Occipital lobe (tissue), 2 donors: ENCODE results near the gene DGKI. TPM values are rescaled to one million over a fixed set of nuclear protein-coding genes. Genes with fewer than 3 reads are reported as not detected.
A peak's percentile ranks its signal among the peaks of the same experiment; 100 is the strongest.

Source experiments
- DNase-seq: peaks from one replicate; lab custom pipeline; 2025; lab: John Stamatoyannopoulos, UW
- total RNA-seq: library from RNA; depleted of rRNA; stranded (reverse); fragments of >200 nt; gene quantifications from one replicate; pipeline ENCODE4 v1.2.3, GENCODE V29; 2014

The DGKI gene
- total RNA-seq, 1 donor from 2014 or later = 202 TPM

DNA sequence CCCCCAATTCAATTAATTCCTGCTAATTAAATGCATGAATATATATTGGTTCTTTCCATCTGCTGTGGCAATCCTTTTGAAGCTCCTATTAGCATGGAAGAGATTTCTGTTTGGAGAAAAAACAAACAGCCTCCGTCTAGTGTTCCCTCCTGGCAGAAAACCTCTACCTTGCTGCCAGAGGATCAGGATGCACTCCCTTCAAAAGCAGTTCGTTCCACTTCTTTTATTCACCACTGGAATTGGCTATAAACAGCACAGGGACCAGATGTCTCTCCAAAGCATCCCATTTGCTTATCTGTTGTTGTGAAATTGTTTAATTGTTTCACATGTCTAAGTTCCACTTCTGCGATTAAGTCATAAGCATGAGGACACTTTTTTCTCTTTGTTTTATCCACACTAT lies 425.4 kb downstream of the DGKI start:
- DNase-seq = no peak

GRCh38 chr7:137418841-137419240 lies 427.9 kb downstream of the DGKI start:
- no peak for DNase-seq

GRCh38 chr7:137417464-137417863 lies 429.3 kb downstream of the DGKI start:
- DNase-seq = no peak

GRCh38 chr7:137413901-137414300 lies 432.9 kb downstream of the DGKI start:
- no peak for DNase-seq

GRCh38 chr7:137411446-137411845 lies 435.3 kb downstream of the DGKI start:
- no peak for DNase-seq

GRCh38 chr7:137408126-137408525 lies 438.6 kb downstream of the DGKI start:
- DNase-seq = no peak

DNA sequence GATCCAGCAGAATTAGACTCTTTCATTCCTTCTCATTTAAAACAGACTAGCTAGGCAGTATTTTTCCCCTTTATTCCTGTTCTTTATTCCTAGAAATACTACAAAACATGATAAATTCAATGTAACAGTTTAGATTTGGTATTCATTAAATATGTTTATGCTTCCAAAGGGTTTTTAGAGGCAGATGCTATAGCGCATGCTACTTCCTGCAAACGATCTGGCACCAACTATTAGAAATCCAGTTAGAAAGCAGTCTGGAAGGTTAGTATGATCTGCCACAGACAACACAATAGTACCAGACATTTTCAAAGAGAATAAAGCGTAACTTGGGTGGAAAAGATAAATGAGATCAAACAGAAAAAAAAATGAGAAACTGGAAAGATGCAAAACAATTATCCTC lies 439.7 kb downstream of the DGKI start:
- no peak for DNase-seq

- DNase-seq = no peak
These were observed 442.0 kb downstream of the DGKI start for GRCh38 chr7:137404660-137405317.

- DNase-seq = no peak
These were observed 443.4 kb downstream of the DGKI start for GRCh38 chr7:137403353-137403695.

GRCh38 chr7:137402536-137403352 lies 444.0 kb downstream of the DGKI start:
- no peak for DNase-seq

GRCh38 chr7:137399827-137400823 lies 446.6 kb downstream of the DGKI start:
- DNase-seq = no peak

GRCh38 chr7:137396051-137396450 lies 450.7 kb downstream of the DGKI start:
- no peak for DNase-seq

GRCh38 chr7:137395420-137395819 lies 451.4 kb downstream of the DGKI start:
- peak; percentile 23 for DNase-seq

GRCh38 chr7:137393570-137393969 lies 453.2 kb downstream of the DGKI start:
- DNase-seq = no peak

DNA sequence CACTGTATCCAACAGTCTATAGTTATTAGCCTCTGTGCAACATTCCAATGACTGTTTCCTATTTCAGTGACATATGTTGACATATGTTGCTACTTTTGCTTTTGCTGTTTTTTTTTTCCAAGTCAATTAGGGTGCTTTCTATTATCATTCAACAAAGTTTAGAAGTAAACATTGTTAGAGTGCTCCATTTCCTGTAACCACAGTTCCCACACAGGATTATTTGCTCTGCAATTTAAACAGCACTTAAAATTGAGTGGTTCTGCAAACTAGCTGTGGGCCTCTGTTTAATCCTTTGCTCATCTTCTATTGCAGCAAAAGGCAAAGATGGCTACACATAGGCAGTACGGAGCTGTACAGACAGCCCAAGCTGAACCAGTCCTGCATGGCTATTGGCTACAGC lies 456.7 kb downstream of the DGKI start:
- DNase-seq = no peak

DNA sequence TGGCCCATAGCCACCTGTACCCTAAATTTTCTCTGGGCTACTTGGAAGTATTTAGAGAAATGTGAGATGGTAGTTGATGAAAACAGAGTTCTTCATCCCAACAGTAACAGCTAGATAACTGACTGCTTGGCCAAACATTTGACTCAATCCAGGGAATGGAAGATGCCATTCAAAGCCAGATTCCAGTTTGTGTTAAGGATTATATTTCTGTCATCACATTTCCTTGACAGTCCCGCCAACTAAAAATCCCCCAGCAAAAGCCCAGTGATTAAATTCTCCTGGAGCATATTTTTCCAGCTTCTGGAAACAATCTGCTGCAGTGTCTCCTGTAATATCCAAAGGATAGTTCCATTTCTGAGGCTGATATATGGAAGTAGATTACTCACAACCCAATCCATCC lies 457.9 kb downstream of the DGKI start:
- no peak for DNase-seq

DNA sequence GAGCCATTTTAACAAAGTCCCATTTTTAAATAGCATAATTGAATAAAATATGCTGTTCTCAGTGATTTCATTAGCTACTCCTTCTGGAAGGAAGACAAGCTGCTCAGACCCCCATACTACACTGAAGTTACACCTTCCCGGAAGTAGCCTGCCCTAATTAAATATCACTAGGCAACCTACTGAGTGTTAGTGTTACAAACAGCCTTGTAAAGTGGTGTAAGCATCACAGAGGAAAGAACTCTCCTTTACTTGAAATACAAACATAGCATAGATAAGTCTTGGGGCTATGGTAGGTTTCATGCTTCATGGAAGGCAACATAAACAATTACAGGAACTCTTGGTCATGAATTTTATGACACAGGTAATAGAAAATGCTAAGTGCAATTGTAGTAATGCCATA lies 459.8 kb downstream of the DGKI start:
- DNase-seq = no peak

DNA sequence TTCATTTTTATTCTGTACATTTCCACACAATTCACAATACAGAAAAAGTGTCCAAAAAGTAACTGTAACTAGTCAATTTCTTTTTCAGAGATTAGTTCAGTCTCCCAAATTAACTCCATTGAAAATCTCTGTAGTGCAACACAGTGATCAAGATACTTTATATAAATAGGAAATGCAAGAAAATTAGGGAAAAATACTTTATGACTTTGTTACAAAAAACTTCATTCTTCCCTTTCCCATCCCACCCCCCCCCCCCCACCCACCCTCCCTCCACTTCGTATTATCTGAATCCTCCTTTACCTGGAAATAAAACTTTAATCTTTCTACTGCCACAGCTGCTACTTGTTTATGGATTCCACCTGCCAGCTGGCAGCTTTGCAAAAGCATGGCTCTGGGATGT lies 465.7 kb downstream of the DGKI start:
- DNase-seq = no peak

DNA sequence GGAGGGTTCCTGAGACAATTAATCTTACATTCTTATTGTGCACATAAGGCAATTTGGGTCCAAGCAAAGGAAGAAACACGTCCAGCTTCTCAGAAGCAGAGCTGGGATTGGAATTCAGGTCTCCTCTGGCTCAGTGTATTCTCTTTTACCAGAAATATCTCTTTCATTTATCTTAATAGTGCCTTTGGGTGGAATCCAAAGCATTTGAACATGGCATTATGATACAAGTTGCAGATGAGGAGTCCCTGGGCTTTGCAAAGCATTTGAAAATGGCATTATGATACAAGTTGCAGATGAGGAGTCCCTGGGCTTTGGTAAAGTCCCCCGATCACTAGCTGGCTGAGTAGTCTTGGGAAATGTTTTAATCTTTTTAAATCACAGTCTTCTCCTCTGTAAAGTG lies 473.3 kb downstream of the DGKI start:
- DNase-seq = no peak

DNA sequence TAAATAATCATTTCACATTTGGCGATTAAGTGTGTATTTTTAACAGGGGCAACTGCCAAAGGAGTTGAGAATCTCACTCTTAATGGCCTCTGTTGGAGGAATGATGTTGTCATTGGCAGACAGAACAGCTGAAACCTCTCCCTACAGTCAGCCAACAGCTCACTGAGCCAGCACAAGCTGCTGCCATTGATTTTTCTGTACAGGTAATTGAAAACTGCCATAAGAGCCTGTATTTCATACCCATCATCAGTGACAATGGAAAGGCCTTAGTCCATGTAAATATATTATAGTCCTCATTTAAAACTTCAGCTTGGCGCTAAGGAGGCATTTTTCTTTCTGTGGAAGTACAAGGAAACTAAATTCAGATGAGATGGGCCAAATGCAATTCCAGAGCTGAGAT lies 475.2 kb downstream of the DGKI start:
- DNase-seq = no peak

- no peak for DNase-seq
These were observed 479.8 kb downstream of the DGKI start for GRCh38 chr7:137366995-137367394.

- no peak for DNase-seq
These were observed 483.1 kb downstream of the DGKI start for GRCh38 chr7:137363683-137364082.
